K562 (cell line): ENCODE measurements around the gene STK31. TPM values are rescaled to one million over a fixed set of nuclear protein-coding genes. Genes with fewer than 3 reads are reported as not detected.

Experiments used
- ATAC-seq: fragments of 200-7000 bp; cut with Tn5 transposase; 3 replicates; pipeline ENCODE4 v1.9.1; 2020; ENCODE audit warnings: moderate library complexity
- BruUV-seq: library from RNA; stranded (reverse); fragments of 400-500 nt; replicated peaks from 2 replicates; lab custom pipeline; 2021; lab: Mats Ljungman, UMichigan
- CTCF ChIA-PET: fragments of 300-600 bp; formaldehyde crosslinking; extraction: SDS; loops from one replicate; lab custom pipeline; 2021; ENCODE audit warnings: low intra/inter-chr PET ratio; lab: Yijun Ruan, JAX
- POLR2A ChIA-PET: fragments of 300-600, 350-650 bp; sonication (Branson Sonifier 250); formaldehyde crosslinking; extraction: SDS; loops from one replicate; lab custom pipeline; 2021; ENCODE audit warnings: antibody characterized with exemption, inconsistent platforms; lab: Yijun Ruan, JAX
- DNase-seq, 4 experiments: peaks; one replicate each; pipeline versions ENCODE4 v3.0.0 to v3.0.0-alpha.2; 2011 to 2018; ENCODE audit warnings: low spot score in 3 of 4, mixed read lengths in 3 of 4; ENCODE audit errors: extremely low read depth in 1 of 4
- FAIRE-seq: peaks from 2 replicates; lab custom pipeline; 2011; peaks lifted over from hg19 to GRCh38; lab: Jason Lieb, UNC
- H2AFZ ChIP-seq: 2 replicates; pipeline ENCODE4 v1.6.0; 2011; ENCODE audit warnings: low read depth, low read length, control low read depth, inconsistent platforms
- H3K27ac ChIP-seq: fragments of 200-600 bp; 3 replicates; pipeline ENCODE4 v1.8.0; 2011; ENCODE audit warnings: low read depth, mild to moderate bottlenecking, control low read depth, inconsistent platforms, low read length, moderate library complexity, mixed read lengths; ENCODE audit errors: extremely low read depth
- H3K27me3 ChIP-seq, 2 experiments: fragments of 300-600 bp in 1 of 2; 2 replicates in 1 of 2; 3 replicates in 1 of 2; pipeline versions ENCODE4 v1.6.0 to v1.8.0; 2011; ENCODE audit warnings: inconsistent platforms in 2 of 2, low read length in 2 of 2, mild to moderate bottlenecking in 1 of 2, mixed read lengths in 1 of 2, moderate library complexity in 1 of 2; ENCODE audit not compliant: control insufficient read depth in 2 of 2, insufficient read depth in 2 of 2
- H3K36me3 ChIP-seq: fragments of 300-600 bp; 3 replicates; pipeline ENCODE4 v1.8.0; 2011; ENCODE audit warnings: mild to moderate bottlenecking, low read length, inconsistent platforms; ENCODE audit not compliant: control insufficient read depth, insufficient read depth
- H3K4me1 ChIP-seq, 2 experiments: fragments of 200-600 bp in 1 of 2; replicated peaks in 1 of 2; 2 replicates in 1 of 2; 3 replicates in 1 of 2; pipeline versions ENCODE4 v1.5.1 to v1.8.0; 2011; ENCODE audit warnings: inconsistent platforms in 2 of 2, low read length in 2 of 2, mild to moderate bottlenecking in 1 of 2, mixed read lengths in 1 of 2, moderate library complexity in 1 of 2; ENCODE audit not compliant: control insufficient read depth in 2 of 2, insufficient read depth in 2 of 2
- H3K4me2 ChIP-seq: 2 replicates; pipeline ENCODE4 v1.6.1; 2011; ENCODE audit warnings: low read length, control low read depth, inconsistent platforms, mixed read lengths; ENCODE audit not compliant: insufficient read depth
- H3K4me3 ChIP-seq: fragments of 200-600 bp; sonication (generic), shearing (Covaris generic); 2 replicates; pipeline ENCODE4 v1.5.1; 2016; ENCODE audit warnings: control low read depth, inconsistent platforms
- H3K79me2 ChIP-seq: fragments of 200-600 bp; 3 replicates; pipeline ENCODE4 v1.8.0; 2011; ENCODE audit warnings: low read length, inconsistent platforms; ENCODE audit not compliant: control insufficient read depth, insufficient read depth
- H3K9ac ChIP-seq, 2 experiments: 2 replicates each; pipeline versions ENCODE4 v1.6.0 to v1.6.1; 2011; ENCODE audit warnings: low read depth in 2 of 2, low read length in 2 of 2, control low read depth in 1 of 2, inconsistent platforms in 1 of 2, mild to moderate bottlenecking in 1 of 2, mixed read lengths in 1 of 2; ENCODE audit not compliant: insufficient read depth in 1 of 2
- H3K9me1 ChIP-seq: one replicate; pipeline ENCODE4 v1.6.0; 2011; ENCODE audit warnings: inconsistent platforms, mild to moderate bottlenecking, low read length, moderate library complexity; ENCODE audit not compliant: control insufficient read depth, insufficient read depth
- H3K9me3 ChIP-seq: replicated peaks from 2 replicates; pipeline ENCODE4 v1.5.1; 2011; ENCODE audit warnings: low read depth, low read length, inconsistent platforms; ENCODE audit not compliant: control insufficient read depth, insufficient read depth
- H4K20me1 ChIP-seq: replicated peaks from 2 replicates; pipeline ENCODE4 v1.6.1; 2011; ENCODE audit warnings: low read length, inconsistent platforms, mixed read lengths; ENCODE audit not compliant: control insufficient read depth, insufficient read depth
- ARID3B ChIP-seq: fragments of 250-450 bp; sonication (Bioruptor Pico); IDR thresholded peaks from 2 replicates; pipeline ENCODE4 v1.4.0; 2020; ENCODE audit warnings: borderline replicate concordance
- GTF2F1 ChIP-seq: IDR thresholded peaks from 2 replicates; pipeline ENCODE4 v1.6.1; 2011; ENCODE audit warnings: low read depth, low read length, improper control_type of control experiment
- HDAC1 ChIP-seq, 2 experiments: fragments of 450-650 bp; IDR thresholded peaks; 2 replicates each; pipeline ENCODE4 v1.6.1; 2016 to 2017; ENCODE audit warnings: inconsistent platforms in 1 of 2, mild to moderate bottlenecking in 1 of 2, moderate library complexity in 1 of 2
- MEF2A ChIP-seq: IDR thresholded peaks from 2 replicates; pipeline ENCODE4 v1.6.1; 2011; ENCODE audit warnings: low read depth, mild to moderate bottlenecking, low read length, moderate library complexity; ENCODE audit not compliant: control insufficient read depth
- NFE2L1 ChIP-seq: fragments of 450-650 bp; IDR thresholded peaks from 2 replicates; pipeline ENCODE4 v1.6.1; 2016; ENCODE audit warnings: missing genetic modification characterization, low read depth, mild to moderate bottlenecking, missing compliant biosample characterization, moderate library complexity, borderline replicate concordance
- PATZ1 ChIP-seq: fragments of 250-450 bp; sonication (Bioruptor Pico); IDR thresholded peaks from 2 replicates; pipeline ENCODE4 v1.5.0; 2020; ENCODE audit warnings: mild to moderate bottlenecking, borderline replicate concordance
- TEAD1 ChIP-seq, 2 experiments: fragments of 450-650 bp in 1 of 2; sonication (generic) in 1 of 2; formaldehyde crosslinking; IDR thresholded peaks; 2 replicates each; pipeline versions ENCODE4 v1.4.0 to v1.8.0; 2020 to 2022; ENCODE audit warnings: mild to moderate bottlenecking in 2 of 2, missing genetic modification reagents in 1 of 2
- TRIM24 ChIP-seq, 2 experiments: fragments of 450-650 bp; IDR thresholded peaks; 2 replicates each; pipeline ENCODE4 v1.6.1; 2016
- WGBS: fragments of 100-300 bp; shearing (Covaris generic); methylation state at CpG from one replicate; pipeline ENCODE4 v1.1.6; 2016; ENCODE audit warnings: low coverage, mixed read lengths; ENCODE audit not compliant: insufficient coverage; ENCODE audit errors: missing lambda C conversion rate; 5-methylcytosine and 5-hydroxymethylcytosine counted together
- in situ Hi-C: fragments of 300-500 bp; cut with MboI; formaldehyde crosslinking; loops from 4 replicates; pipeline ENCODE4 v1.15.0; 2018; ENCODE audit warnings: inconsistent platforms, mixed read lengths
- intact Hi-C: fragments of 100-400 bp; cut with micrococcal nuclease; formaldehyde crosslinking; loops from 2 replicates; pipeline ENCODE4 v1.14.2; 2022
- polyA plus RNA-seq, 8 experiments: library from polyadenylated mRNA; depleted of rRNA in 4 of 8; stranded (reverse) in 5 of 8; unstranded in 3 of 8; fragments of >200 nt; fragmentation: Nextera tagmentation in 2 of 8; fragmentation: Illumina TruSeq in 1 of 8; extraction: Ambion mirVana in 2 of 8; extraction: Trizol in 1 of 8; gene quantifications; 2 replicates each; pipeline versions ENCODE4 v1.2.1 to v1.2.3, GENCODE V29; 2011 to 2014; ENCODE audit warnings: inconsistent platforms in 1 of 8, missing spikeins in 1 of 8
- total RNA-seq, 7 experiments: library from RNA; depleted of rRNA in 6 of 7; stranded (reverse); fragments of >200 nt in 6 of 7; fragmentation: Illumina TruSeq in 2 of 7; extraction: Trizol in 2 of 7; gene quantifications; 2 replicates each; pipeline versions ENCODE4 v1.2.1 to v1.2.3, GENCODE V29; 2011 to 2021; ENCODE audit warnings: low replicate concordance in 1 of 7

Gene STK31
- total and polyA plus RNA-seq, 9 of the 15 experiments (the other 6 are each of a cell fraction or from before 2014, with no cell fraction given) = 0.09 to 1.2 (median 0.26) TPM

GRCh38 chr7:23742051-23742450 lies 32.0 kb downstream of the STK31 start:
- BruUV-seq = no TSS peak
- intact Hi-C loops (no loop called here), in situ Hi-C loops (no loop called here)
- Histone ChIP-seq H3K9ac (no peak overlapping the region), H3K4me1 (no peaks in the 10 kb centered on the region), H3K4me3 (no peak overlapping the region), H3K27ac (no peak overlapping the region), H3K79me2 (no peaks in the 10 kb centered on the region), H3K9me1 (no peaks in the 10 kb centered on the region), H2AFZ (no peak overlapping the region), H3K9me3 (peaks cover 4% of the 10 kb centered on the region), H3K36me3 (no peaks in the 10 kb centered on the region), H3K4me2 (no peak overlapping the region), H3K27me3 (no peaks in the 10 kb centered on the region), H4K20me1 (no peaks in the 10 kb centered on the region)
- ChIA-PET CTCF (no interaction called here), POLR2A (interaction anchor here (0.6 kb wide), 1 partner anchor 723 kb away, joined by 3 read pairs; no protein-coding TSS in a partner anchor)
- TF ChIP-seq HDAC1 (IDR thresholded peaks at IDR 0.05) (no peak), TEAD1 (CRISPR knock-in tag; IDR thresholded peaks at IDR 0.05) (no peak)
- DNase-seq (no peak), FAIRE-seq (no peak), ATAC-seq (no peak)

GRCh38 chr7:23743226-23743625 lies 33.2 kb downstream of the STK31 start:
- in situ Hi-C loops (no loop called here), intact Hi-C loops (no loop called here)
- ATAC-seq (no peak), FAIRE-seq (no peak), DNase-seq (no peak)
- Histone ChIP-seq H3K9ac (no peak overlapping the region), H3K4me2 (no peak overlapping the region), H3K4me1 (no peaks in the 10 kb centered on the region), H3K4me3 (no peak overlapping the region), H3K79me2 (no peaks in the 10 kb centered on the region), H3K36me3 (no peaks in the 10 kb centered on the region), H3K9me1 (no peaks in the 10 kb centered on the region), H2AFZ (no peak overlapping the region), H3K9me3 (peaks cover 4% of the 10 kb centered on the region), H3K27ac (no peak overlapping the region), H4K20me1 (no peaks in the 10 kb centered on the region), H3K27me3 (no peaks in the 10 kb centered on the region)
- ChIA-PET POLR2A (no interaction called here), CTCF (no interaction called here)
- WGBS = 11% methylated on average over 4 of the region's 4 CpGs
- BruUV-seq = no TSS peak
- TF ChIP-seq PATZ1 (CRISPR knock-in tag) (no peak), GTF2F1 (no peak), TRIM24 (IDR thresholded peaks at IDR 0.05) (no peak), NFE2L1 (tag) (no peak), MEF2A (no peak), ARID3B (CRISPR knock-in tag) (no peak)
